ENCODE results near the gene SLC9B2. TPM values are rescaled to one million over a fixed set of nuclear protein-coding genes. Genes with fewer than 3 reads are reported as not detected.

Gene SLC9B2
- polyA plus RNA-seq, 2 of the 4 experiments (the other 2 are of a cell fraction), result 7.3 to 9.2 TPM

GRCh38 chr4:103060453-103061148 lies 16.0 kb downstream of the SLC9B2 start:
- no peak for ATAC-seq
- ChIA-PET POLR2A (no interaction called here), CTCF (interaction anchor here (1.0 to 1.4 kb wide), 2 partner anchors 15 to 31 kb away, joined by 3 to 4 read pairs; no protein-coding TSS in a partner anchor)
- no peaks in the 10 kb centered on the region for H3K9me3 ChIP-seq
- TF ChIP-seq PBX3 (IDR thresholded peaks at IDR 0.05) (no peak), POLR2AphosphoS2 (conservative IDR thresholded peaks at IDR 0.05; ENCODE audit: low read length) (no peak)
- H3K4me1 ChIP-seq, result no peaks in the 10 kb centered on the region
- no peak overlapping the region for H3K4me3 ChIP-seq
- H3K27ac ChIP-seq, result no peak overlapping the region
- 97% methylated on average over 2 of the region's 2 CpGs for WGBS (ENCODE audit: missing lambda C conversion rate)
- DNase-seq (ENCODE audit: low read depth in 1 of 2, low spot score in 1 of 2), result no peak
- H3K4me2 ChIP-seq, result no peak overlapping the region
- no peak for FAIRE-seq

GRCh38 chr4:103054030-103054429 lies 22.5 kb downstream of the SLC9B2 start:
- 80% methylated on average over 3 of the region's 3 CpGs for WGBS (ENCODE audit: missing lambda C conversion rate)
- Histone ChIP-seq H3K4me1 (no peaks in the 10 kb centered on the region), H3K4me2 (no peak overlapping the region), H3K4me3 (no peak overlapping the region), H3K9me3 (no peaks in the 10 kb centered on the region), H3K27ac (no peak overlapping the region)
- TF ChIP-seq CEBPB (IDR thresholded peaks at IDR 0.05), result peak; percentile 19; a peak in 1 of 4 replicates
- no peak for TF ChIP-seq JUNB (IDR thresholded peaks at IDR 0.05)
- DNase-seq (ENCODE audit: low read depth in 1 of 2, low spot score in 1 of 2), result no peak
- no peak for FAIRE-seq
- ATAC-seq, result no peak
- POLR2A ChIA-PET, result no interaction called here
- CTCF ChIA-PET, result no interaction called here

- H3K4me3 ChIP-seq, result no peak overlapping the region
- H3K27ac ChIP-seq, result no peak overlapping the region
- ATAC-seq, result no peak
- POLR2A ChIA-PET, result no interaction called here
- H3K4me1 ChIP-seq, result no peaks in the 10 kb centered on the region
- WGBS (ENCODE audit: missing lambda C conversion rate), result 55% methylated on average over 2 of the region's 3 CpGs
- no peaks in the 10 kb centered on the region for H3K9me3 ChIP-seq
- H3K4me2 ChIP-seq, result no peak overlapping the region
- no peak for DNase-seq (ENCODE audit: low read depth in 1 of 2, low spot score in 1 of 2)
- TF ChIP-seq GATA3 (IDR thresholded peaks at IDR 0.05; ENCODE audit: borderline replicate concordance) (no peak), RARB (CRISPR knock-in tag; IDR thresholded peaks at IDR 0.05) (no peak)
- no peak for FAIRE-seq
- CTCF ChIA-PET, result interaction anchor here (0.8 to 1.1 kb wide), 2 partner anchors 11 to 39 kb away, joined by 5 to 6 read pairs; no protein-coding TSS in a partner anchor
Observed at GRCh38 chr4:103052779-103053178, 23.8 kb downstream of the SLC9B2 start.

- no peak for DNase-seq (ENCODE audit: low read depth in 1 of 2, low spot score in 1 of 2)
- no peak for FAIRE-seq
- TF ChIP-seq USF2 (IDR thresholded peaks at IDR 0.05) (no peak), POLR2AphosphoS2 (conservative IDR thresholded peaks at IDR 0.05; ENCODE audit: low read length) (no peak), NFE2L2 (conservative IDR thresholded peaks at IDR 0.05; ENCODE audit: low read length) (no peak), E2F6 (IDR thresholded peaks at IDR 0.05; ENCODE audit: borderline replicate concordance, low read depth) (no peak), FOSB (CRISPR knock-in tag; IDR thresholded peaks at IDR 0.05) (no peak), PBX3 (IDR thresholded peaks at IDR 0.05) (no peak), FOSL2 (IDR thresholded peaks at IDR 0.05) (no peak), FOSL2 (CRISPR knock-in tag; IDR thresholded peaks at IDR 0.05) (no peak), HEYL (CRISPR knock-in tag; IDR thresholded peaks at IDR 0.05) (no peak), MAX (IDR thresholded peaks at IDR 0.05) (no peak), HOXB5 (CRISPR knock-in tag; IDR thresholded peaks at IDR 0.05) (no peak), MYC (IDR thresholded peaks at IDR 0.05; ENCODE audit: borderline replicate concordance, low read length) (no peak), RCOR1 (IDR thresholded peaks at IDR 0.05; ENCODE audit: low read depth, low read length) (no peak), HDAC2 (IDR thresholded peaks at IDR 0.05) (no peak), BCL3 (IDR thresholded peaks at IDR 0.05) (no peak), RARB (CRISPR knock-in tag; IDR thresholded peaks at IDR 0.05) (no peak), BHLHE40 (IDR thresholded peaks at IDR 0.05; ENCODE audit: low read depth, low read length) (no peak), HMGXB4 (CRISPR knock-in tag; IDR thresholded peaks at IDR 0.05; ENCODE audit: borderline replicate concordance) (no peak), PHF8 (IDR thresholded peaks at IDR 0.05; ENCODE audit: borderline replicate concordance, low read depth) (no peak), ZSCAN20 (CRISPR knock-in tag; IDR thresholded peaks at IDR 0.05) (no peak)
- no peak overlapping the region for H3K4me3 ChIP-seq
- H3K4me1 ChIP-seq, result no peaks in the 10 kb centered on the region
- no peak overlapping the region for H3K27ac ChIP-seq
- 90% methylated on average over 3 of the region's 3 CpGs for WGBS (ENCODE audit: missing lambda C conversion rate)
- no peaks in the 10 kb centered on the region for H3K9me3 ChIP-seq
- ChIA-PET CTCF (interaction anchor here (0.8 to 1.1 kb wide), 3 partner anchors 9 to 40 kb away, joined by 5 to 6 read pairs (median 5); no protein-coding TSS in a partner anchor), POLR2A (no interaction called here)
- no peak for ATAC-seq
- H3K4me2 ChIP-seq, result no peak overlapping the region
Observed at GRCh38 chr4:103052145-103052544, 24.4 kb downstream of the SLC9B2 start.
